Right lobe of liver (tissue), 4 donors: ENCODE data around the gene SMIM35.

Experiments
- POLR2A ChIP-seq: fragments of 450-650 bp; IDR thresholded peaks from one replicate; pipeline ENCODE4 v1.6.1; 2017; ENCODE audit warnings: antibody characterized with exemption, mild to moderate bottlenecking
- TF ChIP-seq, protein P1 (sequence below), 4 donors: fragments of 200-600 bp in 3 of 4; fragments of 450-650 bp in 1 of 4; IDR thresholded peaks; one replicate each; pipeline versions ENCODE4 v1.5.1 to v1.8.0; 2016 to 2022; ENCODE audit warnings: antibody characterized with exemption in 4 of 4, mild to moderate bottlenecking in 2 of 4
- donor health status: DM: no; HTN: no; CAD: no.
- donor health status: DM: no; HTN: no; CAD: no.
- donor health status: DM: no; HTN: yes; CAD: no.

DNA sequence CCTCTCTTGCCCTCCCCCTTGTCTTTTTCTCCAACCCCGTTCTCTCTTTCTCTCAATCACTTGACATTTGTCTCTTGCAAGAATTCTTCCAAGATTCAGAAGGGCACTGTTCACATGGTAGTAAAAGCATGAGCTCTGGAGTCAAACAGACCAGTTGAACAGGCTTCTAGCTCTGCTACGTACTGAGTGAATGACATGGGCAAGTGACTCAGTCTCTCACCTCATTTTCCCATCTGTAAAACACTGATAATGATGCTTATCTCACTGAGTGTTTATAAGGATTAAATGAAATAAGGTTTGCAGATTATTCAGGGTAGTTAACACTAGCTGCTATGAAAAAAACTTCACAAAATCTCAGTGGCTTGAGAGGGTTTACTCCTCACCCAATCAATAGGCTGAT lies 106.5 kb downstream of the SMIM35 start:
- TF ChIP-seq, protein P1, sequence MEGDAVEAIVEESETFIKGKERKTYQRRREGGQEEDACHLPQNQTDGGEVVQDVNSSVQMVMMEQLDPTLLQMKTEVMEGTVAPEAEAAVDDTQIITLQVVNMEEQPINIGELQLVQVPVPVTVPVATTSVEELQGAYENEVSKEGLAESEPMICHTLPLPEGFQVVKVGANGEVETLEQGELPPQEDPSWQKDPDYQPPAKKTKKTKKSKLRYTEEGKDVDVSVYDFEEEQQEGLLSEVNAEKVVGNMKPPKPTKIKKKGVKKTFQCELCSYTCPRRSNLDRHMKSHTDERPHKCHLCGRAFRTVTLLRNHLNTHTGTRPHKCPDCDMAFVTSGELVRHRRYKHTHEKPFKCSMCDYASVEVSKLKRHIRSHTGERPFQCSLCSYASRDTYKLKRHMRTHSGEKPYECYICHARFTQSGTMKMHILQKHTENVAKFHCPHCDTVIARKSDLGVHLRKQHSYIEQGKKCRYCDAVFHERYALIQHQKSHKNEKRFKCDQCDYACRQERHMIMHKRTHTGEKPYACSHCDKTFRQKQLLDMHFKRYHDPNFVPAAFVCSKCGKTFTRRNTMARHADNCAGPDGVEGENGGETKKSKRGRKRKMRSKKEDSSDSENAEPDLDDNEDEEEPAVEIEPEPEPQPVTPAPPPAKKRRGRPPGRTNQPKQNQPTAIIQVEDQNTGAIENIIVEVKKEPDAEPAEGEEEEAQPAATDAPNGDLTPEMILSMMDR (IDR thresholded peaks at IDR 0.05): no peak
- no peak for TF ChIP-seq POLR2A
